ENCODE data around the gene MKRN2.
"Not testable (repeated sequence)": the region's sequence is repeated elsewhere in the genome, so short reads cannot be mapped to it uniquely, and the experiment has no call there.

MKRN2 gene

DNA sequence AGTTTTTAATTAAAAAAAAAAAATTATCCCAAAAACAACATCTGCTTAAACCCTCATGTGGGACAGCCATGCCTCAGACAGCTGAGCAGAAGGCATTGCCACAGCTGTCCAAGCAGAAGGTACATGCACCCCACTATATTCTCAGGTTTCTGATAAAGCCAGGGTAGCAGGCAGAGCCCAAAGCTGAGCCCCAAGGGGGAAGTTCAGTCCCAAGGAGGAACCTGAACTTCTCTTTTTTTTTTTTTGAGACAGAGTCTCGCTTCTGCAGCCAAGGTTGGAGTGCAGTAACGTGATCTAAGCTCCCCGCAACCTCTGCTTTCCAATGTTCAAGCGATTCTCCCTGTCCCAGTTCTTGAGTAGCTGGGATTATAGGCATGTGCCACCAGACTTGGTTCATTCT is 33.2 kb downstream of the MKRN2 start:
- DNase-seq = no peak

DNA sequence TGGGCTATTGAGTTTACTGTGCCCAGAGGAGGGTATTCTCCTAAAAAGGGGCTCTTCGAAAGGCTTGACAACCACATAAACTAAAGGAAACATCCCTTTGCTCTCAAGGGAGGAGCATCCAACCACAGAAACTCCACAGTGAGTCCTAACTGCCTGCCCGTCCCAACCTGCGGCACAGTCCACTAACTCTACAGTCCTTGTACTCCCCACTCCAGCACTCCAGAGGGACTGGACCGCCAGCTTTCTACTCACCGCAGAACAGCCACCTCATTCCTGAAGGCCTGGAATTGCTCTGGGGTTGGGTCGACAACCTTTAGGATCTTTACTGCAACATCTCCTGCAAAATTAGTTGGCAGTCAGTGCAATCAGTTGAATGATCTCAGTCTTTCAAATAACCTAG is 34.6 kb downstream of the MKRN2 start:
- no peak for DNase-seq

DNA sequence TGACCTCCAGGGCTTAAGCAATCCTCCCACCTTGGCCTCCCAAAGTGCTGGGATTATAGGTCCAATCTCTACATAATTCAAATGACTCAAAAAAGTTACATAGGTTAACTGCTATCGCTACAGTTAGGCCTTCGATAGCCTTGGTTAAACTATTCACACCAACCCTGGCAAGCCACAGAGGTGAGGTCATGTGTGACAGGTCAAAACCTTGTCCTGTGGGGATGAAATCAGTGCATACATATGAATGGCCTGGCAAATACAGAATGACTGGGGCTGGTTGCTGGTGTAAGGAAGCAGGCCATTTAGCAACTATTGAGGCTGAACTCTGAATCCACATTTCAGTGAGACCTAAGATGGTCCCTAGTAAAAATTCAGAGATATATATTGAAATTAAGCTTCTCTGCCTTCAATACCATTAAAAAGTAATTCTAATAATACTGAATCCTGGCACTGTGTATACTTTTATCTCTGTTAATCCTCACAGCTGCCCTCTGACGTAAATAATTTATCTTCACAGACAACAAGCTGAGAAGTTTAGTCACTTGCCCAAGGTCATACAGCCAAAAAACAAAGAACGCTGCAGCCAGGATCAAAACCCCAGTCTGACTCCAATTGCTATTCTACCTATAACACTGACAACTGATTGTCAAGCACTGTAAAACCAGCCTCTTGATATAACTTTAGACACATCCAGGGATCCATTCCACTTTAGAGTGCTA is 35.3 kb downstream of the MKRN2 start:
- DNase-seq = no peak

DNA sequence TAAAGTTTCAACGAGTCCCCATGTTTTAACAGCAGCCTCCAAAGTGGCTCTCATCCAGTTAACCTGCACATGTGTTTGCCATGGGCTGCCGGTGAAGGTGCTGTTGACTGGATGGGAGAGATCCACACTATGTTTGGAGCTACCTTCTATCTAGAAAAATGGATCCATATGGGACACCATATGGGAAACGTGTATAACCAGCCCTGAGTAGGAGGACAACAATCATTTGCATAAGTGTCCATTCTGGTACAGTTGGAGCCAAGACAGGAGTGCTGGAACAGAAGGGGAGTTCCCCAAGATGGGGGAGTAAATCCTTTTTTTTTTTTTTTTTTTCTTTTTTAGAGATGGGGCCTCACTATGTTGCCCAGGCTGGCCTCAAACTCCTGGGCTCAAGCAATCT is 36.6 kb downstream of the MKRN2 start:
- no peak for DNase-seq

DNA sequence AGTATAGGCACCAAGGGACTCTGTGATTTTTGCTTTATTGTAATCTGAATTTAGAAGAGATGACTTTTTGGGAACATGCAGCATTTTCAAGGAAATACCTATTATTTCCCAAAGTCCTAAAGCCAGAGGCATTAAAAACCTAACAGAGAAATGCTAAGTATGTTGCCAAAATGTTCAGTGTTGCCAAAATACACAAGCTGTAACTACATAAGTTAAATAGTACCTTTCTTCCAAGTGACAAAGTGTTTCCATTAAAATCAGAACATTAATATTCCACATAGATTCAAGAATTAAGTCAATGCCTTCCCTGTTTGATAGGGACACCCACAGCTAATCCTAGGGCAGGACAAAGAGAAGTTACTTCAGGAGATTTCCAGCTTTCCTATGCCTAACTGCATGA is 42.0 kb downstream of the MKRN2 start:
- no peak for DNase-seq

DNA sequence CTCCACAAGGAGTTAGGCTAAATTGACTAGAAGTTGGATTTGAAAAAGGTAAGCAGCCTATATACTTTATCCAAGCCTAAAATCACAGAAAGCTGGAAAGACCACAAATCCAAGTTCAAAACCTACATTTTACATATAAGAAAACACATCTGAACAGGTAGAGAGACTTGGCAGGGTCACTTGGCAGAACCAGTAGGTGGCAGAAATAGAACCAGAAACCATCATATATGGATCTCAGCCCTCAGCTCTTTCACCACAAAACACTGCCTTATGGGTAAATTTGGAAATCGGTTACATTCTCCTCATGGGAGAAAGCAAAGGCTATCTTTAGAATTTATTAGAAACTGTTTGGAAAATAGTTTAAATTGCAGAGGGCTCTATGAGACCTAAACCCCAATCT is 44.2 kb downstream of the MKRN2 start:
- no peak for DNase-seq

DNA sequence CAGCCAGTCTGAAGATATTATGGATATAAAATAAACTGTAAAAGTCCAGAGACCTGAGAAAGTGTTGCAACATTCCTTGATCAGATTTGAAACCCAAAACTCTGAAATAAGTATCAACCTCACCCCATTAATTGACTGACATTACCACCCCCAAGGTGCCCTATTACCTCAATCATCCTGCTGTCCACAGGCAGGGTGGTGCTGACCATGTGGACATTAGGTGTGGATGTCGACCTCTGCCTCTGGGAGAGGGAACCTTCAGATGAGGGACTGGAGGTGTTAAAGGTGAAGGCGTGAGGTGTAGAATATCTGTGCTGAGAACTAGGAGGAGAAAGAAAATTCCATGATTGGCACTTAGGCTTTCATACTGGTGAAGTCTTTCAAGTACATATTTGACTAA is 47.1 kb downstream of the MKRN2 start:
- DNase-seq = no peak

DNA sequence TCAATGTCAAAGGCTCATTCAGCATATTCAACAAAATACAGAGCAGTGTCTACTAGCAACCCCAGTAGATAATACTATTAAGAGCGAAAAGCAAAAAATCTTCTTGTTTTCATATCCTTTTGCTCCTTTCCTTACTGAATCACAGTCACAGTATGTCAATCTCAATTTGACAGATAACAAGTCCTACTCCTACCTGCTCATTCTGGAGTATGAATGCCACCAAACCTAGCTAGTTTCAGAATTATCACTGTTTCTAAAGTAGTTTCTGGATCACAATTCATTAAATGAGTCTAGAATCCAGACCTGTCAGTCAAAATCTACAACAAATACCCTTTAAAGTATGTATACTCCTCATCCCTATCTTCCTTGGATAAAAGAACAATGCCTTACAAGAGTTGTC is 51.5 kb downstream of the MKRN2 start:
- no peak for DNase-seq

DNA sequence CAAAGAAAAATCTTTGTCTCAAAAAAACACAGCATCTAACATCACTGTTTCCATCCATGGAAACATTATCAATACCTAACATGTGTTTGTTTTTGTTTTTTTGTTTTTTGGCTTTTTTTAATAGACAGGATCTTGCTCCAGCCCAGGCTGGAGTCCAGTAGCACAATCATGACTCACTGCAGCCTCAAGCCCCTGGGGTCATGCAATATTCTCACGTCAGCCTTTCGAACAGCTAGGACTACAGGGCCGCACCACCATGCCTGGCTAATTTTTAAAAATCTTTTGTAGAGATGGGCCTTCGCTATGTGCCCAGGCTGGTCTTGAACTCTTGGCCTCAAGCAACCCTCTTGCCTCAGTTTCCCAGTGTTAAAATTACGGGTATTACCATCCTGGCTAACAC is 54.2 kb downstream of the MKRN2 start:
- DNase-seq = no peak

DNA sequence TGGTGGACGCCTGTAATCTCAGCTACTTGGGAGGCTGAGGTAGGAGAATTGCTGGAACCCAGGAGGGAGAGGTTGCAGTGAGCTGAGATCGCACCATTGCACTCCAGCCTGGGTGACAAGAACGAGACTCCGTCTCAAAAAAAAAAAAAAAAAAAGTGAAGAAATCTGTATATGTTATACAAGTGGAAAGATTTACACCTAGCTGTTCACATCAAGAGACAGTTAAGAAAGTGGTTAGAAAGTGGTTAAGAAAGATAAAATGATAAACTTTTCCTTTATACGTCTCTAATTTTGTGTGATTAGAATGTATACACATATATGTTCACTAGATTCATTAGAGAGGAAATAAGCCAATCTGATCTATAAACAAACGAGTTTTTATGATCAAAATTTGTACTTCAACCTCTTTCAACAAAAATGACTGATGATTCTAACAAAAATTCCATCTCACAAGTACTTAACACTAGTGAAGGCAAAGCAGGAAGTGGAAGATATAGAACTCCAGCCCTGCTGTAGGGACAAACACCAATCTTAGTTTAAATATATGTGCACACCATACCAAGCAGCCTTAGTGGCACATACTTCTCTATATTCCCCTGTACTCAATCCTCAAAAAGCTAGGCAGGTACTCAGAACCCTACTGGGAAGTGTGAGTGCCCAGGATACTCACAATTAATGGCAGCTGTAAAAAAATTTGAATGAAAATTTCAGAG is 55.8 kb downstream of the MKRN2 start:
- DNase-seq = no peak

DNA sequence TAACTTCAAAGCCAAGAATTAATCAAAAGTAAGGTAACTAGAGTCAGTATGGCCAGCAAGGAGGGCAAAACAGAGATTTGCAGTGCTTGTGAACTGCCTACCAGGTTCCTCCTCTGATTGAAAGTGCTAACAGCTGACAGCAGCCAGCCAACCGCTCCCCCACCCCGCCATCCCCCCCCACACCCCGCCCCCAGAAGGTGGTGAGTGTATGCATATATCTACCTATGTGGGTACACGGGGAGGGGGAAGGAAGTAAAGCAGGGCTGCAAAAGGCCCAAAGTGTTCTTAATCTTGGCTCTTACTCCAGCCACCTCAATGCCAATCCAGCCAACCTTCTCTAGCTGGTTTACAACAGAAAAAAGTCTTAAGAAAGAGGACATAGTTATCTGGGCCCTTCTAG is 56.4 kb downstream of the MKRN2 start:
- DNase-seq = no peak

DNA sequence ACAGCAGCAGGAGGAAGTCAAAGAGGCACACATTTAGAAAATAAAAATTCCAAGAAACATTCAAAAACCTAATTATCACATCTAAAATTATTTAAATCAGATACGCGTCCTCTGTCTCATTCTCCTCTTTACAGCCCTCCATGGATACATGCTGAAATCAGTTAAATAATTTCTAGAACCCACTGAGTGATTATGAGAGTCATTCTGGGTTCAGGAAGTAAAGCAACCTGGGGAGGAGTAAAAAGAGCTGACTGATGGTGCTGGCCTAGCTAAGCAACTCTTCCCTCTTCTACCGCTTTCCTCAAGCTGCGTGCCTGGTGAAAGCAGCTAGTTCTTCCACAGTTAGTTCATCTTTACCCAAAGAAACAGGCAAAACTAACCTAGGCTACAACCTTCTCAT is 58.4 kb downstream of the MKRN2 start:
- no peak for DNase-seq

DNA sequence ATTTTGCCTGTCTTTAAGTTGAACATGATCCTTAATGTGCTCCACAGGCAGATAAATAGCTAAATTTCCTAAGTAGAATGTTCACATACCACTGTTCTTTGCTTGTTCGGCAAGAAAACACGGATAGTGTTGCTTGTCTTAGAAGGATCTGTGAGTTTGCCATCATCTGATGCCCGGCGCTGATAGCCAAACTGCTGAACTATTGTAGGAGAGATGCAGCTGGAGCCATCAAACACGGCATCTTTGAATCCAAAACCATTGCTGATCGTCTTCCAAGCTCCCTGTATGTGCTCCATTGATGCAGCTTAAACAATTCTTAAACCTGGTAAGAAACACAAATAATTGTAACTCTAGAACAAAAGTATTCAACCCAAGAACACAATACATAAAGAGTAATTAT is 61.5 kb downstream of the MKRN2 start:
- DNase-seq = no peak

DNA sequence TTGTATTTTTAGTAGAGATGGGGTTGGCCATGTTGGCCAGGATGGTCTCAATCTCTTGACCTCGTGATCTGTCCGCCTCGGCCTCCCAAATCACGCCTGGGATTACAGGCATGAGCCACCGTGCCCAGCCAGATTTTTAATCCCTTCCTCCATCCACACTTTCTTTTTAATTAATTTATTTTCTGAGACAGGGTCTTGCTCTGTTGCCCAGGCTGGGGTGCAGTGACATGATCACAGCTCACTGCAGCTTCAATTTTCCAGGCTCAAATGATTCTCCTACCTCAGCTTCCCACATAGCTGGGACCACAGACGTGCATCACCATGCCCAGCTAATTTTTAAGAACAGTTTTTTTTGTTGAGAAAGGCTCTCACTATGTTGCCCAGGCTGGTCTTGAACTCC is 63.4 kb downstream of the MKRN2 start:
- DNase-seq = no peak

DNA sequence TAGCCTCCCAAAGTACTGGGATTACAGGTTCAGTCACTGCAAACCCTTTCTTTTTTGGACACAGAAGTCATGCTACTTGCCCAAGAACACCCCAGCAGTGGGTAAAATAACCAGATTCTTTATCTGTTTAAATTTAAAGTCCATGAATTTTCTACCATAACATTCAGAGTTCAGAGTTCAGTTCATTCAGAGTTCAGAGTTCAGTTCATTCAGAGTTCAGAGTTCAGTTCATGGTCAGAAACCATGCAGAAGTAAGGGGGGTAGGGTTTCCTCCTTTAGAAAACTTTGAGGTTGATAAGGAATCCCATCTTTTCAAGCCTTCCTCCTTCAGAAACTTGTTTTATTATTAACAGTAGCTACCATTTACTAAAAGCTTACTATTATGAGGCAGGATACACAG is 63.8 kb downstream of the MKRN2 start:
- no peak for DNase-seq

DNA sequence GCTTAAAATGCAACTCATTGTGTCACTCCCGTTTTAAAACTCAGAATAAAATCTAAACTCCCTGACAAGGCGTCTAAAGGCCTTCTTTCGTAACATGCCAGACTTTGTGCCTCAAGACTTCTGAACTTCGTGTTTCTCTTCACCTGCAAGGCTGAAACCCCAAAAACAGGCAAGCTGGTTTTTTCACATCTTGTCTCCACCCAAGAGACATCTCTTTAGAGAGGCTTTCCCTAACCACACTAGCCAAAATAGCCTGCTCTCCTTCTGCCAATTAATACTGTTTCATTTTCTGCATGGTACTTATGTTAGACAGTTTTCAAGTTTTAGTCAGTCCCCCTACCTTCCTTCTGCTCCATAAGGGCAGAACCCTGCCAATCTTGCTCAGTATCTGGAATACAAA is 65.4 kb downstream of the MKRN2 start:
- DNase-seq = no peak

DNA sequence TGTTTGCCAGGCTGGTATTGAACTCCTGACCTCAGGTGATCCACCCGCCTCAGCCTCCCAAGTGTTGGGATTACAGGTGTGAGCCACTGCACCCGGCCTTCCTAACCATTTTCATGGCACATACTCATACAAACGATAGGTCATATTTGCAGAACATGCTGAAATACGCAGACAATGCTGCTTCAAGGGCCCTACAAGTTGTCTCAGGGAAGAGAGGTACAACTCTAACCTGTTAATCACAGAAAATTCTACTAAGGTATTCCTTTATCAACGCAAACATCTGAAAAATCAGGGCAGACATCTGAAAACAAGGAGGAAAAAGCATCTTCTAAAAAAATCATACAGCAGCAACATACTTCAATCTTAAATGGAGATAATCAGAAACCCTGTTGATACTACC is 67.2 kb downstream of the MKRN2 start:
- no peak for DNase-seq

DNA sequence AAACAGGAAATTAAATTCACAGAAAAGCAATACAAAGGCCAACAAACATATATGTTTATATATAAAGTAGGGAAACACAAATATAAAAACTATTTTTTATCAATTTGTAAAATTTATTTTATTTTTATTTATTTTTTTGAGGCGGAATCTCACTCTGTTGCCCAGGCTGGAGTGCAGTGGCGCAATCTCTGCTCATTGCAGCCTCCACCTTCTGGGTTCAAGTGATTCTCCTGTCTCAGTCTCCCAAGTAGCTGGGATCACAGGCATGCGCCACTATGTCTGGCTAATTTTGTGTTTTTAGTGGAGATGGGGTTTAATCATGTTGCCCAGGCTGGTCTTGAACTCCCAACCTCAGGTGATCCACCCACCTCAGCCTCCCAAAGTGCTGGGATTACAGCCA is 68.1 kb downstream of the MKRN2 start:
- not testable (repeated sequence) for DNase-seq

DNA sequence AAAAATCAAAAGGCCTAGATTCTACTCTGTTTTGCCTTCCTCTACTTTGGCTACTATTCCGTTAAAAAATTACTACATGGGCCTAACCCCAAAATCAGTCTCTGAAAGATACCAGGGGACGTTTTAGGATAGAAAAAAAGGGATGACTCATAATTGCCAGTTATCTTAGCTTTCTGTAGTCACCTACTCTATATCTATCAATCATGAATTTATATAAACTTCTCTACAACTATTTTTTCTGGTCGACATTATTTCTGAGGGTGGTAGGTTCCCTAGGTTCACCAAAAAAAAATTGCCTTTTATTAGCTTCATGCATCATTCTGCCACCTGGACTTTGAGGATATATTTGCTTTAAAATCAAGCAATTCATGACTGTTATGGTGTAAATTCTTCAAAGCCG is 70.5 kb downstream of the MKRN2 start:
- no peak for DNase-seq

DNA sequence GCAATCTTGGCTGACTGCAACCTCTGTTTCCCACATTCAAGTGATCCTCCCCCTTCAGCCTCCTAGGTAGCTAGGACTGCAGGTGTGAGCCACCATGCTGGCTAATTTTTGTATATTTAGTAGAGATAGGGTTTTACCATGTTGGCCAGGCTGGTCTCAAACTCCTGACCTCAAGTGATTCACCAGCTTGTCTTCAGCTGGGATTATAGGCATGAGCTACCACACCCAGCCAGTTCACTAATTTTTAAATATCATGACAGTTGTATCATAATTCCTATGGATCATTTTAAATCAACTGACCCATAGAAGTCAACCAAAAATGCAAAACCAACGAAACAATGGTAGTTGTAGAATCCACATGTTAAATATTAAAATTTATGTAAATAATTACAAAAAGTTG is 71.9 kb downstream of the MKRN2 start:
- DNase-seq = no peak

DNA sequence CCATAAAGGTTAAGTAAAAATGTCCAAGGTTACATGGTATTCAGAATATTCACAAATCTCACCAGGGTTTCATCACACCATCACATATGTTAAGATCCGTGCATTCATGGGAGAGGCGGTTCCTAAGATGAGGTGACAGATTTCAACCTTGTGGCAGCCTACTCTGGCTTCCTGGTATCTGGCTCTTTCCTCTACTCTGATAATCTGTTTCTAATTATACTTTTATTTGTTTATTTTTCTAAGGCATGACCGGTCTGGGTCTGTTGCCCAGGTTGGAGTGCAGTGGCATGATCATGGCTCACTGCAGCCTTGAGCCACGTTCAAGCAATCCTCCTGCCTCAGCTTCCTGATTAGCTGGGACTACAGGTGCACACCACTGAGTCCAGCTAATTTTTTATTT is 72.7 kb downstream of the MKRN2 start:
- peak; percentile 51 for DNase-seq

DNA sequence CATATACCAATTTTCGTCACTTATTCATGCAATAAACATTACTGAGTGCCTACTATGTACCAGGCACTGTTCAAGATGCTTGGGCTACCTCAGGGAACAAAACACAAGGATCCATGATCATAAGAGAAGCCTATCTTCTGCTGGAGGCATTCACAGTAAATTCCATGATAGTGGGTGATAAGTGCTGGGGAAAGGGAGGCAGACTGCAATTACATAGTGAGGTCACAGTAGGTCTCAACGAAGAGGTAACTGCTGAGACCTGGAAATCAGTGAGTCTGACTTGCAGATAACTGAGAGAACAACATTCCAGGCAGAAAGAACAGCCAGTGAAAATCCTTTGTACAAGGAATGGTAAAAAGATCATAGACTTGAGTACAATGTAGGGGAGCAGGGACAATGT is 73.4 kb downstream of the MKRN2 start:
- no peak for DNase-seq

DNA sequence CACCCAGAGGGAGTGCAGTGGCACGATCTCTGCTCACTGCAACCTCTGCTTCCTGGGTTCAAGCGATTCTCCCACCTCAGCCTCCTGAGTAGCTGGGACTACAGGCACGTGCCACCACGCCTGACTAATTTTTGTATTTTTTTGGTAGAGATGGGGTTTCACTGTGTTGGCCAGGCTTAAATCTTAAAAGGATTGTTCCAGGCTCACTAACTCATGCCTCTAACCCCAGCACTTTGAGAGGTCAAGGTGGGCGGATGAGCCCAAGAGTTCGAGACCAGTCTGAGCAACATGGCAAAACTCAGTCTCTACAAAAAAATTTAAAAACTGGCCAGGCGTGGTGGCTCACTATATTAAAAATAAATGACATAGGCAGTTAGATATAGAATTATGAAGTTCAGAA is 74.0 kb downstream of the MKRN2 start:
- not testable (repeated sequence) for DNase-seq

DNA sequence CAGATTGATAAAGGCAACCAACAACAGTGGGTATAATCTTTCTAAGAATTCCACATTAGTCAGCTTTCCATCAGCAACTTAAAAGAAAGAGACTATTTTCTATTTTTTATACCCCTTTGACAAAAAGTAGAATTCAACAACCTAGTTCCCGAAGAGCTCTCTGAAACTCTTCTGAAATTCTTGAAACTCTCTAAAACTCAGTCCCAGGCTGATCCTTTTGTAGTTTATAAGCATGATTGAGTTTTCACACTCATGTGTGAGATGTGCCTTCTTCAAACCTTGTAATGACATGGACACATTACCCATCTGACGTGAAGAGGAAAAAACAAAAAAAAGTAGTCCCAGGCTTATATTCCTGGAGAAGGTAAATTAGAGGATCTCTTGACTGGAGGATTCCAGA is 75.6 kb downstream of the MKRN2 start:
- no peak for DNase-seq

DNA sequence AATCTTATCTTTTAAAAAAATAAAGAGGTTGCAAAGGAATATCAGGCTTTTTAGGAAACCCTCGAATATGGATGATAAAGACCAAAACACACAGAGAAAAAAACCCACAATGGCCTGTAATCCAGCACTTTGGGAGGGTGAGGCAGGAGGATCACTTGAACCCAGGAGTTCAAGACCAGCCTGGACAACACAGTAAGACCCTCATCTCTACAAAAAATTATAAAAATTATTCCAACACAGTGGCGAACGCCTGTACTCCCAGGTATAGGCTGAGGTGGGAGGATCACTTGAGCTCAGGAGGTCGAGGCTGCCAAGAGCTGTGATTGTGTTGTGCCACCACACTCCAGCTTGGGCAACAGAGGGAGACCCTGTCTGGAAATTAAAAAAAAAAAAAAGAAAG is 76.2 kb downstream of the MKRN2 start:
- DNase-seq = no peak
